C4-2B (cell line): ENCODE measurements around the gene STKLD1.

ENCODE experiments used
- H3K27ac ChIP-seq: fragments of 450-650 bp; 2 replicates; pipeline ENCODE4 v1.5.1; 2017
- ZFX ChIP-seq: fragments of 450-650 bp; IDR thresholded peaks from 2 replicates; pipeline ENCODE4 v1.6.1; 2017
- TF ChIP-seq, protein P1 (sequence below): fragments of 450-650 bp; conservative IDR thresholded peaks from 2 replicates; pipeline ENCODE4 v1.5.1; 2017; ENCODE audit warnings: mild to moderate bottlenecking

Gene STKLD1

DNA sequence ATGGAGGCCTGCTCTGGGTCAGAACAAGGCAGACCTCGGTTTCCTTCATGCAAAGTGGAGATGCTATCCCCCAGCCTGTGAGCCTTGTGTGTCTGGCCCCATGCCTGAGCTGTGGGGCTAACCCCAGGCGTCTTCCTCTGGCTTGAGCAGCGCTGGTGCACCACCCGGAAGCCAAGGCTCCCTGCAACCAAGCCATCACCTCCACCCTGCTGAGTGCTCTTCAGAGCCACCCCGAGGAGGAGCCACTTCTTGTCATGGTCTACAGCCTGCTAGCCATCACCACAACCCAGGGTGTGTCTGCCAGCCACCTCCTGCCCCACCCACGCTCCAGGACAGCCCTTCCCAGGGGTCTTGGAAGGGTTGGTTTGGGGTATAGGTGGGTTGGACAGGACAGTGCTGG lies 25.4 kb downstream of the STKLD1 start:
- no peak overlapping the region for H3K27ac ChIP-seq
- TF ChIP-seq ZFX = no peak
- TF ChIP-seq, protein P1, sequence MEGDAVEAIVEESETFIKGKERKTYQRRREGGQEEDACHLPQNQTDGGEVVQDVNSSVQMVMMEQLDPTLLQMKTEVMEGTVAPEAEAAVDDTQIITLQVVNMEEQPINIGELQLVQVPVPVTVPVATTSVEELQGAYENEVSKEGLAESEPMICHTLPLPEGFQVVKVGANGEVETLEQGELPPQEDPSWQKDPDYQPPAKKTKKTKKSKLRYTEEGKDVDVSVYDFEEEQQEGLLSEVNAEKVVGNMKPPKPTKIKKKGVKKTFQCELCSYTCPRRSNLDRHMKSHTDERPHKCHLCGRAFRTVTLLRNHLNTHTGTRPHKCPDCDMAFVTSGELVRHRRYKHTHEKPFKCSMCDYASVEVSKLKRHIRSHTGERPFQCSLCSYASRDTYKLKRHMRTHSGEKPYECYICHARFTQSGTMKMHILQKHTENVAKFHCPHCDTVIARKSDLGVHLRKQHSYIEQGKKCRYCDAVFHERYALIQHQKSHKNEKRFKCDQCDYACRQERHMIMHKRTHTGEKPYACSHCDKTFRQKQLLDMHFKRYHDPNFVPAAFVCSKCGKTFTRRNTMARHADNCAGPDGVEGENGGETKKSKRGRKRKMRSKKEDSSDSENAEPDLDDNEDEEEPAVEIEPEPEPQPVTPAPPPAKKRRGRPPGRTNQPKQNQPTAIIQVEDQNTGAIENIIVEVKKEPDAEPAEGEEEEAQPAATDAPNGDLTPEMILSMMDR = no peak

DNA sequence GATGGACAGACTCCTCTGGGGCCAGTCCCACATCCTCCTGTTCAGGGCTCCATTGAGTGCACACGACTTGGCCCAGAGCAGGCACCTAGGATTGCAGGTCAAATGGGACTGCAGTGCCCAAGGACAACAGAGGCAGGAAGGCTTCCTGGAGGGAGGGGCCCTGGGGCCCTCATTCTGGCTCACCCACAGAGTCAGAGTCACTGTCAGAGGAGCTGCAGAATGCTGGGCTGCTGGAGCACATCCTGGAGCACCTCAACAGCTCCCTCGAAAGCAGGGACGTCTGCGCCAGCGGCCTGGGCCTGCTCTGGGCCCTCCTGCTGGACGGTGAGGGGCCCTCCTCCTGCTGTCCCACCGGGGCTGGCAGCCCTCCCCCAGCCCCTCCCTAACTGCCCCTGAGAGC lies 26.5 kb downstream of the STKLD1 start:
- H3K27ac ChIP-seq = no peak overlapping the region
- TF ChIP-seq ZFX = no peak
- TF ChIP-seq, protein P1 = no peak

DNA sequence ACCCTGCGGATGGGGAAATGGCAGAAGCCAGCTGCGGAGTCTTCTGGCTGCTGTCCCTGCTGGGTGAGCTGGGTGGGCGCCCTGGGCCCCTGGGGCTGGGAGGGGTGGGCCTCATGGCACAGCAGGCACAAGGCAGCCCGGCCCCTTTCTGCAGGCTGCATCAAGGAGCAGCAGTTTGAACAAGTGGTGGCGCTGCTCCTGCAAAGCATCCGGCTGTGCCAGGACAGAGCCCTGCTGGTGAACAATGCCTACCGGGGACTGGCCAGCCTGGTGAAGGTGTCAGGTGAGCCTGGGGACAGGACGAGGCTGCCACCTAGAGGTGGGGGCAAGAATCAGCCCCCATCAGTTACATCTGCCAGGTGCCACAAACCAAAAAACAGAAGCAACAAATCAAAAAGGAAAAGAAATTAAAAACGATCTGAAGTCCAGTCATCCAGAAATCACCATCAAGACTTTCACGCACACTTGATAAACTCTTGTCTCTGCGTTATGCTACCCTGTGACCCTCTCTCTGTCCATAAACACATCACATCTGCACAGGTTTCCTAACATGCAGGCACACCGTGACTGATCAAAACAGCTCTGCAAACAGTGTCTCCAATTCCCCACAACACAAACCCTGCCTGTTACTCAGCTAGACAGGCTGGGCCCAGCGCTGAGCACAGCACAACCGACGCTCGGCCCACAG lies 27.7 kb downstream of the STKLD1 start:
- no peak overlapping the region for H3K27ac ChIP-seq
- TF ChIP-seq, protein P1 = peak; percentile 79
- no peak for TF ChIP-seq ZFX

DNA sequence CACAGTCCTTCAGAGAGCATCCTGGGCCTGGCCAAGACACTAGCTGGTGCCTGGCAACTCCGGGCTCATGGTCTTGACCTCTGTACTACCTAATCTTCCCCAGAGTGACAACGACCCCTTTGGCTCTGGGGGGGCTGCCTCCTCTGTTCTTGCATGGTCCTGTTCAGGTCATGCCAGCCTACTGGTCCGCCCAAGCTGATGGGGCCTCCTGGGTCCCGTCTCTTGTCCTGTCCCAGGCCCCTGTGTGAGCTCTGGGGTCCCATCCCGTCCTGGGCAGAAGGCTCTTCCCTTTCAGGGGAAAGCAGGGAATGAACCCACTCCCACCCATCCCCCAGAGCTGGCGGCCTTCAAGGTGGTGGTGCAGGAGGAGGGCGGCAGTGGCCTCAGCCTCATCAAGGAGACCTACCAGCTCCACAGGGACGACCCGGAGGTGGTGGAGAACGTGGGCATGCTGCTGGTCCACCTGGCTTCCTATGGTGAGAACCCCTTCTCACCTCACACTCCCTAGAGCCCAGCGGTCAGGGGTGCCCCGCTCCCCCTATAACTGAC lies 28.4 kb downstream of the STKLD1 start:
- TF ChIP-seq, protein P1 = no peak
- TF ChIP-seq ZFX = no peak

DNA sequence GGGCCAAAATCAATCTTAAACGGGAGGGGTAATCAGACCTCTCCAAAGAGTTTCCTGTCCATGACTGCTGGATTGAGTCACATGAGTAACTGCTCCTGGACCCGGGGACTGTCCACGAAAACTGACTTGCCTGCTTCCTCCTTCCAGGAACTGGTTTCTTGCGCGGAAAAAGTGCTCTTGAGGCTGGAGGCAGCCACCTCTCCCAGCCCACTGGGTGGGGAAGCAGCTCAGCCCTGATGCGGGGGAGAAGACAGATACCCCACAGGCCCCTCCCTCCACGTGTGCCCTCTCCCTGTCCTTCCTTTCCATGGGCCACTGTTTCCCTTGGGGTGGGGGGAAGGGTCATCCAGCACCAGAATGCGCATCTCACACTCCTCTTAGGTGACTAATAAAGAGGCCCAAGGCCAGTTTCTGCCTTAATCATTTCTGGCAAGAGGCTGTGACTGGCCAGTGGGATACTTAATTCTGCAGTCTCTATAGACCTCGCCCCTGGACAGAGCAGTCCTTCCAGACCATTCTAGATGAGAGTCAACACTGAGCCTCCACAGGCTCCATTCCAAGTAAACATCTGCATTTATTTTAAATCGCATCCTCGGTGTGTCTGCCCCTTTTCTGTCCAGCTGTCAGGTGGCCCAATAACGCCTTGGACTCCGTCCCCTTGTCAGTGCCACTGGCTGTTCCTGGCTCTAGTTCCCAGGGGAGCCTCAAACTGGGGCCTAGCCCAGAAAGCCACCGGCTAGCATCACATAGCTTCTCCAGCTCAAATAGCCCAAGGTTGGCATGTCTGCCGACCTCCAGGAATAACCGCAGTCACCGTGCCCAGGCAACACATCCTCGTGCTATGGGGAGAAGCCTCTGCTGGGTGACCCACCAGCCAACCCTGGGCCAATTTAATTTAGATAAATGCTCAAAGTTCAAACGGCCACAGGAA lies 29.6 kb downstream of the STKLD1 start:
- TF ChIP-seq, protein P1 = no peak
- TF ChIP-seq ZFX = no peak
- no peak overlapping the region for H3K27ac ChIP-seq

More for the DNA sequence above, 28.4 kb downstream of the STKLD1 start:
- H3K27ac ChIP-seq = no peak overlapping the region

DNA sequence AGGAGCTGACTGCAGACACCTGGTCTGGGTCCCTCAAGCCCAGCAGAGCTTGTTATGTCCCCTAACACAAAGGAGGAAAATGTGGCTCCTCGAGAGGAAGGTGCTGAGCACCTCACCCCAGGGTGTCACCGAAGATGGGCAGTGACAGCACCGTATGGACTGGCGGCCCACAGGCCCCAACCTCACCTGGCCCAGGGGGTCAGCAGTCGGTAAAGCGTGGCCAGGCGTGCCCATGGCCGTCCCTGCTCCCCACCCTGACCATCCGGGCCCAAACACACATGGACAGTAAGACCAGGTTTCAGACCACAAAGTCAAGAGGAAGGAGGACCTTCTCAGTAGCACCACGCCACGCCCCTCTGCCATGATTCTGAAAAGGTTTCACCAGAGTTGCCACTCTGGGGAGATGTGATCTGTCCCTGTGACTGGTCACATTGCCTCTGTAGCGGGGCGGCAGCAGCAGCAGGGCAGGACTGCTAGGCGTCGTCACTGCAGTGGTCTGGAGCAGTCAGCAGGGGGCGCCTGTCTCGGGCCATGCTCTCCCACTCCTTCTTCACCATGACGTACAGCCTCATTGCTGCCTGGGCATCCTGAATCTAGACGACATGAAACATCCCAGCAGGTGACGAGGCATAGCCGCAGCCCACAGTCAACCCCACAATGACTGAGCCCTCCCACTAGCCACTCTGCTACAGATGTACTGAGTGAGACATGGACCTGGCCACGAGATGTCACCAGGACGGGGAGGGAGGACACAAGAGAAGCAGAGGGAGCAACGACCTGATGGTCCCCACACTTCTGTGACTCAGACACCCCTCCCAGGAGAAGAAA lies 30.5 kb downstream of the STKLD1 start:
- TF ChIP-seq ZFX = no peak
- TF ChIP-seq, protein P1 = peak; percentile 97
- no peak overlapping the region for H3K27ac ChIP-seq
